Measurements from ENCODE around the gene GPSM1.

DNA sequence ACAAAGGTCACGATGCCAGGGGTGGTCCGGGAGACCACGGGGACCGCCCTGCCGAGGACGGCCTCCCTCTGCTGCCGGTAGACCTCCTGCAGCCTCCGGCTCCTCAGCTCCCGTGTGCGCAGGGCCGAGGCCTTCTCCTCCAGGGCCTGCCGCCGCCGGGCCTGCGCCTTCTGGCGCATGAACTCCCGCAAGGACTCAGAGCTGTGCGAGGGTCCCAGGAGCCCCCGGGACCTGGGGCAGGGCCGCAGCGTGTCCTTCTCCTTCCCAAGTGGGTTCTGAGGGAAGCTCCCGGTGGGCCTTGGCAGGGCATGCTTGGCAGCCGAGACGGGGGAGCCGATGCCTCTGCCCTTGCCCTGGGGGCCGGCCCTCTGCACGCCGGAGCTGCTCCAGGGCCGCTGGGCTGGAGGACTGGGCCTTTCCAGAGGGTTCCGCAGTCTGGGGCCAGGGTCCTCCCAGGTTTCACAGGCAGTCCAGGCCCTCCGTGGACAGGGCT is 36.8 kb upstream of the GPSM1 start:
- TF ChIP-seq, protein P1, sequence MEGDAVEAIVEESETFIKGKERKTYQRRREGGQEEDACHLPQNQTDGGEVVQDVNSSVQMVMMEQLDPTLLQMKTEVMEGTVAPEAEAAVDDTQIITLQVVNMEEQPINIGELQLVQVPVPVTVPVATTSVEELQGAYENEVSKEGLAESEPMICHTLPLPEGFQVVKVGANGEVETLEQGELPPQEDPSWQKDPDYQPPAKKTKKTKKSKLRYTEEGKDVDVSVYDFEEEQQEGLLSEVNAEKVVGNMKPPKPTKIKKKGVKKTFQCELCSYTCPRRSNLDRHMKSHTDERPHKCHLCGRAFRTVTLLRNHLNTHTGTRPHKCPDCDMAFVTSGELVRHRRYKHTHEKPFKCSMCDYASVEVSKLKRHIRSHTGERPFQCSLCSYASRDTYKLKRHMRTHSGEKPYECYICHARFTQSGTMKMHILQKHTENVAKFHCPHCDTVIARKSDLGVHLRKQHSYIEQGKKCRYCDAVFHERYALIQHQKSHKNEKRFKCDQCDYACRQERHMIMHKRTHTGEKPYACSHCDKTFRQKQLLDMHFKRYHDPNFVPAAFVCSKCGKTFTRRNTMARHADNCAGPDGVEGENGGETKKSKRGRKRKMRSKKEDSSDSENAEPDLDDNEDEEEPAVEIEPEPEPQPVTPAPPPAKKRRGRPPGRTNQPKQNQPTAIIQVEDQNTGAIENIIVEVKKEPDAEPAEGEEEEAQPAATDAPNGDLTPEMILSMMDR (conservative IDR thresholded peaks at IDR 0.05; ENCODE audit: low read depth, low read length), result no peak
- no peak for TF ChIP-seq EZH2 (IDR thresholded peaks at IDR 0.05; ENCODE audit: low read length, unreplicated experiment)
- TF ChIP-seq EZH2phosphoT487 (IDR thresholded peaks at IDR 0.05; ENCODE audit: borderline replicate concordance, low read length), result no peak

Data from PC-3 (cell line).